ENCODE results near the gene CLDN5.

Gene CLDN5, protein sequence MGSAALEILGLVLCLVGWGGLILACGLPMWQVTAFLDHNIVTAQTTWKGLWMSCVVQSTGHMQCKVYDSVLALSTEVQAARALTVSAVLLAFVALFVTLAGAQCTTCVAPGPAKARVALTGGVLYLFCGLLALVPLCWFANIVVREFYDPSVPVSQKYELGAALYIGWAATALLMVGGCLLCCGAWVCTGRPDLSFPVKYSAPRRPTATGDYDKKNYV

DNA sequence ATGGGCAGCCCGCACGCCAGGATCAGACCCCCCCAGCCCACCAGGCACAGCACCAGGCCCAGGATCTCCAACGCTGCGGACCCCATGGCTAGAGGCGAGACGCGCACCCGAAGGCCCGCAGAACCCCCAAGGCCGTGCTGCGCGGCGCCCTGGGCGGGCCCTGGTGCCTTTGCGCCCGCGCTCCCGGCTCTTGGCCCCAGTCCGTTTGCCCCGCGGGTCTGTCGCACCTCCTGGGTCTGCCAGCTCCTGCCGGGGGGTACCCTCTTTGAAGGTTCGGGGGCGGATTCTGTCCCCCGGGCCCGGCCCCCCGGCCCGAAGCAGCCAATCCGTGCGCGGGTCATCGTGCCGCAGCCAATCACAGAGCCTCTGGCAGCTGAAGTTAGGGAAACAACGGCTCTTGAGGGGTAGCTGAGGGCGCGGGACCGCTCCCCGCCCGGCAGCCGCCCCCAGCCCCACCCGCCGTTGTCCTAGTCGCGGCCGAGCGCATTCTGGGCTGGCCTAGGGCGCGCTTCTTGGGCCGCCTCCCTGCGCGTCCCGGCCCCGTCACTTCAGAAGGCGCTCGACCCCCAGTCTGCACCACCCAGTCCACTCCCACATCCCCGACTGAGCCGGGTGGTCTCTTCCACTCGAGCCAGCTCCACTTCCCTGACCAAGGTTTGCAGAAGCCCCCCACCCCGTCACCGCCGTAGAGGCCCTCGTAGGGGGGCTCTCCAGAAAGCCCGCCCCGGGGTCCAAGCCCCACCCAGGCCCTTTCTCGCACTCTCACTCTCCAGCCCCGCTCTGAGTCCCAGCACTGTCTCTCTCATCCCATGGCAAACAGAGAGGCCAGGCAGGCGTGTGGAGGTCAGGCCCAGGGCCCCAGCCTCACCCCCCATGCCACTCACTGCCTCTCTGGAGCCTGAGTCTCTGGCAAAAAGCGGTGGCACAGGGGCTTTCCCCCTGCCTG is at the start of gene CLDN5:
TSS of gene CLDN5 (minus strand) at position 241 of the 946 bp plus-strand sequence. CDS start at position 86, 155 bp downstream.
- no peak for DNase-seq (ENCODE audit: low spot score)

DNA sequence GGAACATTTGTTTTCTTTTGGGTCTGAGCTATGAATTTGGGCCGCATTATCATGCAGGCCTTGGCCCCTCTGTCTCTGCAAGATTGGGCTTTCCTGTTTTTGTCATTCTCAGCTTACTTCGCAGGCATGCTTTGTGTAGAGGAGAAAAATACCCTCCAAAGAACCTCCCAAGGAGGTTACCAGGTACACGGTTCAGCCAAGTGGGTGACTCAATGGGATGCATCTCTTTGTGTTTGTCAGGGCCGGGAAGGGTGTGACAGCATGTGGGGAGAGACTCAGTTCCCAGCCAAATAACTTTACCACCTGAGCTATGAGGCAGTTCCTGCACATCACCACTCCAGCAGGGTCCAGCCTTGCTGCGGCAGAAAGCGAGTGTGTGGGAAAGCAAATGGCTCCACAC is 47.8 kb upstream of the CLDN5 start:
- DNase-seq (ENCODE audit: low spot score), result no peak

DNA sequence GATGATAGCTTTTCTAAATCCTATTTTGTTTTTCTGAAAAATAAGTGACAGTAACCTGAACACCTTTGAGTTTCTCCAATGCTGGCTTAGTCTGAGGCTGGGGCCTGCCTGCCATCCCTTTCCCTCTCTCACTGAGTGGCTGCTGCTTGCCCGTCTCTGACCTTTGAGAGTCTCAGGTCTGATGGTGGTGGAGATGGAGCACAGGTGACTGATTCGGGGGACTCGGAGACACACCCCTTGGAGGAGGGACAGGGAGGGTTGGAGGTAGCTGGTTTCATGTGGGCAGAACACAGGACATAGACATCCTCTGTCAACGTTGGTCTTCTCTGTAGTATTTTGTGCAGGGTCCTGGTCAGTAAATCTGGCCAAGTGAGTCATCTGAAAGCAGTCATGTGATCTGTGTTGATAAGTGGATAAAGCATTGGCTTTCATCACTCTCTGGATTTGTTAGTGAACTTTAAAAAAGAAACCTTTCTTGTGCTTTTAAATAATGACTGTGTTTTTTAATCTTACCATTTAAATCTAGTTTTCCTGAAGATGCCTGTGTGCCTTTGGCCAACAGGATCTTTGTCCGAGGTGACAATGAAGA is 47.1 kb upstream of the CLDN5 start:
- DNase-seq (ENCODE audit: low spot score), result no peak

DNA sequence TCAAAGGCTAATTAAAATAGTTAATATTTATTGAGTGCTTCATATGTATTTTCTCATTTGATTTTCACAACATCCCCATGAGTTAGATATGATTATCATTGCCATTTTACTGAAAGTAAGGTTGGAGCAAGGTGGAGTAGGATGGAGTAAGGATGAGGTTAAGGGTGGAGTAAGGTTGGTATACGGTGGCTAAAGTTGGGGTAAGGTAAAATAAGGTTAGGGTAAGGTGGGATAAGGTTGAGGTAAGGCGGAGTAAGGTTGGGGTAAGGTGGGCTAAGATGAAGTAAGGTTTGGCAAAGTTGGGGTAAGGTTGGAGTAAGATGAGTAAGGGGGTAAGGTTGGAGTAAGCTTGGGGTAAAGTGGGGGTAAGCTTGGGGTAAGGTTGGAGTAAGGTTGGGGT is 45.8 kb upstream of the CLDN5 start:
- DNase-seq (ENCODE audit: low spot score), result no peak

DNA sequence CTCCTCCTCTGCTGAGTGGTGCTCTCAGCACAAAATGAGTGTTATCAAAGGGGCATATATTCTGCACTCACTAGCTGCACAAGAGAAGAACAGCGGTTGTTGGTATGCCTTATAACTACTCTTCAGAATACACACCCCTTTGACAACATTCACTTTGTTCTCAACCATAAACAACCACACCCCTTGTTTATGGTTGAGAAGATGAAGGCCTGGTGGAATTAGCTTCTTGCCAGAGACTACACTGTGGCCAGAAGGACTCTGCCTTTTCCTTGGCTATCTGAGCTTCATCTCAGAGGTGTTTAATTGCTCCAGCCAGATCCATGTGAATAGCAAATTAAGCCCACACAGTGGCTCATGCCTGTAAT is 45.0 kb upstream of the CLDN5 start:
- no peak for DNase-seq (ENCODE audit: low spot score)

DNA sequence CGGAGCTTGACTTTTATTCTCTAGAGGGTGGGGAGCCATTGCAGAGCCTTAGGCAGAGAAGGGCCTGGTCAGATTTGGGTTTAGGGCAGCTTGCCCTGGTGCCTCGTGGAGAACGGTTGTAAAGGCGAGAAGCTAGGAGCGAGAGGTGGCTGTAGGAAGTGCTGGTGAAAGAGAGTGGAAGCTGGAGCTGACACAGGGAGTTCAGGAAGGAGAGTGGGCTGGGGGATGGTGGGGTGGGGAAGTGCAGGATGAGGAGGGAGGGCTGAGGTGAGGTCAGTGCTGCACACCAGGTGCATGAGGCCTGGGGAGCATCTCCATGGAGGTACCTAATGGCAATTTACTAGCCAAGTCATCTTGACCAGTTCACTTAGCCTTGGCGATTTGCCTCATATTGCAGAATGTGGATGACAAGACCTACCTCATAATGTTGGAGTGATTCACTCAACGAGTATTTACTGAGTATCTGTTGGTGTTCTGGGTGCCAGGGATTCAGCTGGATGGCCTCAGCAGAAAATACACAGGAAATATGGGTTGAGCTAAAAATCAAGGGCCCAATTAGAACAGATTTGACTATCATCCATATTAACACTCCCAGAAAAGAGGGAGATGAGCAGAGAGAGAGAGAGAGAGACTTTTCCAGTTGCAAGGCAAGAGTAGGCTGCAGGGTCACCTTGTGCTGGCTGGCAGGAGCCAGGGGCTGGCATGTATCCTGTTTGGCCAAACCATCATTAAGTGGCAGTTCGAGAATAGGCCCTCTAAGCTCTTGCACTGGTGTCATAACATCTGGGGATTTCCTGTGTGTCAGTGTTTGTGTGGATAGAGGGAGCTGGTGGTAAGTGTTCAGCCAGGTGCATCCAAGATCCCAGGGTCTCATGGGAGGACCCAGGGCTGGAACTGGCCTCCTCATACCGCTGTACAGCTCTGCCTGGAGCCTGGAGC is 44.4 kb upstream of the CLDN5 start:
- no peak for DNase-seq (ENCODE audit: low spot score)

DNA sequence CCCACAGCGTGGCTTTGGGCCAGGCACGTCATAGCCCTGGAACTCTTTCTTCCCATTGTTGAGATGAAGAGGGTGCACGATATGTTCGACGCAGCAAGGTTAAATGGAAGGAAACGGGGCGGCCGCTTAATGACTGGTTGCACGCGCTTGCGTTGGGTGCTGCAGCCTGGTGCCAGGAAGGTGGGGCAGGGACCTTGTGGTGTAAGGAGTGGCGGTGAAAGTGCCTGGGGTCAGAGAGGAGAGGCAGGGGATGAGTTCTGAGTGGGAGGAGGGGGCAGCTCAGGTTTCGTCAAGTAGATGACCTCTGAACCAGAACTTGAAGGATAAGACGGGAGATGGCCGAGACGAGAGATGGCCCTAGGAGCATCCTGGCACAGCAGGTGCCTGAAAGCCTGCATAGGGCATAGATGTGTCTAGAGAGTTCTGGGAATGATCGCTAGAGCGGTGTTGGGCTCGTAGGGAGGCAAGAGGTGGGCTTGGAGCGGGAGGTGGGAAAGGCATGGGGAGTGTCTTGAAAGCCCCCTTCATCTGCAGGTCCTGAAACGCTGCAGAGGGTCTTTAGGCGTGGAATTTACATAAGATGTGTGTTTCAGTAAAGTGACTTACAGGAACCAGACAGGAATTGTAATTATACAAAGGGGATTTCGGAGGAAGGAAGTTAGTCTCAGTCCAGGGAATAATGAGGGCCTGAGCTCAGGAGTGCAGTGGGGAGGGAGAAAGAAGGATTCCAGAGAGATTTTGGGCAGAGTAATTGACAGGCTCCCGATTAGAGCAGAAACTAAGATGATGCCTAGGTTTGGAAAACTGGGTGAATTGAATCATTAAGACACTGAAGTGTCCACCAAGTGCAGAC is 43.2 kb upstream of the CLDN5 start:
- DNase-seq (ENCODE audit: low spot score), result no peak

DNA sequence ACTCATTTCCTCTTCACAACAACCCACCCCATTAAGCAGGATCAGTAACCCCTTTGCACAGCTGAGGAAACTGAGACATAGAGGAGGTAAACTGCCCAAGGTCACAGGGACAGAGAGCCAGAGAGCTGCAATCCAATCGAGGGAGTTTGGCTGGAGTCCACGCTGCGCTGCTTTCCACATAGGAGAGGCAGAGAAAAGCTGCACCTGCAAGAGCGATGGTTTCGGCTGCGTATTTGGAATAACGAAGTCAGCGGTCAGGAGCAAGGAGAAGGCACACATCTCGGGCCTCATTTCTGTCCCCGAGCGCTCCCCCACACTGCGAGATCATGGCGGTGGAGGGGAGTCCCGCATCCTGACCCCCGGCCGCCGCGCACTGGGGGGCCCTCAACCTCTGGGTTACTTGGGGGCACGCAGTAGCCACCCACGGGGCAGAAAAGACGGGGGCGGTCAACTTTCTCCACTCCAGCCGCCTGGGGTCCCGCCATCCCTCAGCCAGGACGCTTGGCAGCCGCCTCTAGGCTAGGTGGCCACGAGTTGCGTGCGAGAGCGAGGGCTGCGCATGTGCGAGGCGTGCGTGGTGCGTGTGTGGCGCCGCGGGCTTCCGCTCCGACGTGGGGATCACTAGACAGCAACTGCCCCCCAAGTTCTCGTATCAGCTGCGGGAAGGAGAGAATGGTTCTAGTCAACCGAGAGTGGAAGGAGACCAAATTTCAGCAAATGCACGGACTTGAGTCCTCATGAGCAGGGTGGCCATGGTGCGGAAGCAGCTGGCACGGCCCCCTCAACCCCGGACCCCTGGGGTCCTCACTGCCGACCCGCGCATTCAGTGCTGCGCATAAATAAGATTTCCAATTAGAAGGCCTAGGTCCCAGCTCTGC is 42.3 kb upstream of the CLDN5 start:
- DNase-seq (ENCODE audit: low spot score), result no peak

DNA sequence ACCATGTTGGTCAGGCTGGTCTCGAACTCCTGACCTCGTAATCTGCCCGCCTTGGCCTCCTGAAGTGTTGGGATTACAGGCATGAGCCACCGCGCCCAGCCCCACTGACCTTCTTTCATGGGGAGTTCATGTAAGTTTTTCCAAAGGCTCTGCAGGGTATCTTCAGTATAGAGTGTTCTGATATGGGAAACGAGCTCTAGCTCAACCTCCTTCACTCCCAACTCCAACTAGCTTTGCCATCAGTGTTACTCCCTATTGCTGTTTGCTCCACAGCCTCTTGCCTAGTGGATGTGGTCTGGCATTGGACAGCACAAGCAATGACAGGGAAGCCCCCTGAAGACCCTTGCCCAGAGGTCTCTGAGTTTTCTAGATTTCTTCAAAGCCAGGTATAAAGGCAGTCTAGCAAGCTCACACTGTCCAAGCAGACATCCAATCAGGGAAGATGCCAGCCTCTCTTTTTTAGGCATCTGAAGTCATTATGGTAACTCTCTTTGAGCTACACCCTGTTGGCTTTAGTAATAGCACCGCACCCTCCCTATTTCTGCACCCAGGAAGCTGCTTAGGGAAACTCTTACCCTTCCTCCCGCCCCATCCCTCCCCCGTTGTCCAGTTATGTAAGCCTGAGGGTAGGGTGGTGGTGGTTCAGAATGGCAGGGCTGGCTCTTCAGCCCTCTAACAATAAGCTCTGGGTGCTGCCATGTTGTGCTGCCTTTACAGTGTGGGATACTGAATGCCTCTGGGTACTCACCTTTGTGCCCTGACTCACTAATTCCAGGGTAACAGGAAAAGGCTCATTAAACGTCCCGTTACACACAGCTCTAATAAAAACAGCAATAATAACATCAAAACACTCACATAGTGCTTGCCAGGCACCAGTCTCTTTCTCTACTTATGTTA is 41.4 kb upstream of the CLDN5 start:
- DNase-seq (ENCODE audit: low spot score), result no peak

DNA sequence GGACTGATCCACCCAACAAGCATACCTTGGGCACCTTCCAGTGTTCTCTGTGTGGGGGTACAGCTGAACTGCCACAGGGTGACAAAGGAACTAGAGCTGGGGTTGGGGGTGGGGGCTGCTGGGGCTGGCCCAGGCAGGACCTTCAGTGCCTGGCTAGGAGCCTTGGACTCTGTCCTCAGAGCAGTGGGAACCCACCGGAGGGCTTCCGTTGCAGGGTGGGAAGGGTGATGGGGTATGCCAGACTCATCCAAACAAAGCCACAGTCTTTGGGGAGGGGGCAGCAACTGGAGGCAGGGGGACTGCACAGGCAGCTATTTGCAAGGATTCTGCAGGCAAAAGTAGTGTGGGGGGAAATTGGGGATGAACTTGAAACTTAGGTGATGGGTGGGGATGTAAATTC is 35.7 kb upstream of the CLDN5 start:
- DNase-seq (ENCODE audit: low spot score), result no peak

DNA sequence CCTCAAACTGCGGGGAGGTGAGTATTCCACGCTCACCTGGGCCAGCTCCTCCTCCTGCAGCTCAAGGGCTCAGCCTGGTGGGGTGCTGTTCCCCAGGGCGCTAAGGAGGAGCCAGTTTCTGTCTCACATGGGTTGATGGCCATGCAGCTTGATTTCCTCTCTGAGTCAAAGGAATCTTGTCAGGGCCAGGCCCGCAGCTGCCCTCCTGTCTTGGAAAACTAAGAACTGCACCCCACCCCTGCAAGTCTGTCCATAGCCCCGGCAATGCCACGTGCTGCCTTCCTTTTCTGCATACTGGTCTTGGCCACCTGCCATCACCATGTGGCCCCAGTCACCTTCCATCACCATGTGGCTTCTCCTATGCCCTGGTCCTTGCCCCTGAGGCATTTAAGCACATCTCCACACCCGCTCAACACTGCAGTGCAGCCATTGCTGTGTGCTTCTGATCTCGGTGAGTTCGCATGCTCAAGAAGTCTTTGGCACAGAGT is 35.2 kb upstream of the CLDN5 start:
- DNase-seq (ENCODE audit: low spot score), result no peak

DNA sequence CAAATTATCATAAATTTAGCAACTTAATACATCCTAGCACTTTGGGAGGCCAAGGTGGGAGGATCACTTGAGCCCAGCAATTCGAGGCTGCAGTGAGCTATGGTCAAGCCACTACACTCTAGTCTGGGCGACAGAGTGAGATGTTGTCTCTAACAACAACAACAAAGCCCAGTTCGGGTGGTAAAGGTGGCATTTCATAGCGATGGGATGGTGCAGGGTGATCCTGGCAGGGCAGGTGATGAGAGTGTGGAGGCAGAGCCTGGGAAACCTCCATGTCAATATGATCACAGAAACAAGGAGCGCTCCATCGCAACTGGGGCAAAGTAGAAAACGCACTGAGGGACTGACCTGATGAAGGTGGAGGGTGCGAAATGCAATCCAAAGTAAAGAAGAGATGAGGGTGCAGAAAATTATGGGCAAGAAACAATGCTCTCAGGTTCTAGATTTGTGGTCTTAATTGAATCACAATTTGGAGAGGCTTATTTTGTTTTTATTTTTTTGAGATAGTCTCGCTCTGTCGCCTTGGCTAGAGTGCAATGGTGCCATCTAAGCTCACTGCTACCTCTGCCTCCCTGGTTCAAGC is 32.8 kb upstream of the CLDN5 start:
- DNase-seq (ENCODE audit: low spot score), result no peak

DNA sequence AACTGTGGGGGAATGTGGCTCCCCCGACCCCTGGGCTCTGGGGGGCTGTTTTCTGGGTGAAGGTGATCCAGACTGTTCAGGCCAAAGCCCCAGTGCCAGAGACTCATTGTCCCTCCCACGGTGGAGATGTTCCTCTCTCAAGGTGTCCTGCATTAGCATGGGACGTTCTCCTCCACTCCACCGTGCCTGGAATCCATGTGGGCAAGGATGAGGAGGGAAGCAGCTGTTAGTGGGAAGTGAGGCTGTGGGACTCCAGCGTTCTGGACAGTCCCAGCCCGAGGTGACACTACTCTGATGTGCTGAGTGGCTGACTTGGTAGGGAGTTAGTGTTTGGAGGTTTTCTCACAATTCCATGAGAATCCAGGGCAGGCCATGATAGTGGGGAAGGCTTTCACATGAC is 31.4 kb upstream of the CLDN5 start:
- no peak for DNase-seq (ENCODE audit: low spot score)

DNA sequence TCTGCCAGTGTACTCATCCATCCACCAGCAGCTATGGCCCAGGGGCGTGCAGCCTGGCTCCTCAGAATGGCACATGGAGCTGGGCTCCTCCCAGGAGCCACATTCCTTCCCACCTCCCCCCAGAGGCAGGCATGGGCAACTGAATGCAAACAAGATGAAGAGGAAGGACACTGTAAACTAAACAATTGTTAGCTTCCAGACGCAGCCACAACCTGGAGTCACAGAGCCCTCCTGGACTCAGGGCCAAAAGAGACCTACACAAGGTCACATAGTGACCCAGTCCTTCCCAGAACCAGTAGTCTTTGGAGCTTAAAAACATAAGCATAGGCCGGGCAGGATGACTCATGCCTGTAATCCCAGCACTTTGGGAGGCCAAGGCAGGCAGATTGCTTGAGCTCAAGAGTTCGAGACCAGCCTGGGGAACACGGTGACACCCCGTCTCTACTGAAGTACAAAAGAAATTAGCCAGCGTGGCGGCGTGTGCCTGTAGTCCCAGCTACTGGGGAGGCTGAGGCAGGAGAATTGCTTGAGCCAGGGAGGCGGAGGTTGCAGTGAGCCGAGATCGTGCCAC is 30.7 kb upstream of the CLDN5 start:
- DNase-seq (ENCODE audit: low spot score), result no peak

DNA sequence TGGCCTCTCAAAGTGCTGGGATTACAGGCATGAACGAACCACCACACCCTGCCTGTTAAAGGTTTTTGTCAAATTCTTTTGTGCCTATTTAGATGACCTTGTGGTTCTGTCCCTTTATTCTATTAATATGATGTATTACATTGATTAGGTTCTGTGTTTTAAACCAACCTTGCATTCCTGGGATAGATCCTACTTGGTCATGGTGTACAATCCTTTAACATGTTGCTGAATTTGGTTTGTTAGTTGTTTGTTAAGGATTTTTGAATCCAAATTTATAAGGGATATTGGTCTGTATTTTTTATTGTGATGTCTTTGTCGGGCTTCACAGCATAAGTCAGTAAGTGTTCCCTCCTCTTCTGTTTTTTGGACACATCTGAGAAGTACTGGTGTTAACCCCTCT is 29.0 kb upstream of the CLDN5 start:
- no peak for DNase-seq (ENCODE audit: low spot score)

DNA sequence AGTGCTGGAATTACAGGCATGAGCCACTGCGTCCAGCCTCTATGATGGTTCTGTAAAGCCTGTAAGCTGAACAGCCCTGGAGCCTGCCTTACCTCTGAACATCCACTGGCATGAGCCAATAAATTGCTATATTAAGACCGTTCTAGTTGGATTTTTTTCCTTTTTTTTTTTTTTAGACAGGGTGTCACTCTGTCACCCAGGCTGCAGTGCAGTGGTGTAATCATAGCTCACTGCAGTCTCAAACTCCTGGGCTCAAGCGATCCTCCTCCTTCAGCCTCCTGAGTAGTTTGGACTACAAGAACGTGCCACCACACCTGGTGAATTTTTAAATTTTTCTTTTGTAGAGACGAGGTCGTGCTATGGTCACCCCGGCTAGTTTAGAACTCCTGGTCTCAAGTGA is 26.2 kb upstream of the CLDN5 start:
- DNase-seq (ENCODE audit: low spot score), result no peak

DNA sequence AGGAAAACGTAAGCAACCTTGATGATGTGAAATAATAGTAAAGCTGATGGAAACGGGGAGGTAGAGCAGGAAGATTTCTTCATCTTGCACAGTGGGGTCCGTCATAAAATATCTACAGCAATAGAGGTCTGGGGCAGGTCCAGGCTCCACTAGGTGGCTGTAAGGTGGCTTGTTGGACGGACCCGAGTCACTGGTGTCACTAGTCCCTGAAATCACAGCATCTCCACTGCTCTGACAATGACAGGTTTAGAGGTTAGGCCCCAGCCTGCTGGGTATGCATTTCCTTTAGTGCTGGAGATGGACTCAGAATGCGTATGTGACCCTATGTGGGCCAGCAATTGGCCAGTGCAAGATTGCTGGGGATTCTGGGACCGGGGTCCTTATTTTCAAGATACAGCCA is 25.2 kb upstream of the CLDN5 start:
- no peak for DNase-seq (ENCODE audit: low spot score)

DNA sequence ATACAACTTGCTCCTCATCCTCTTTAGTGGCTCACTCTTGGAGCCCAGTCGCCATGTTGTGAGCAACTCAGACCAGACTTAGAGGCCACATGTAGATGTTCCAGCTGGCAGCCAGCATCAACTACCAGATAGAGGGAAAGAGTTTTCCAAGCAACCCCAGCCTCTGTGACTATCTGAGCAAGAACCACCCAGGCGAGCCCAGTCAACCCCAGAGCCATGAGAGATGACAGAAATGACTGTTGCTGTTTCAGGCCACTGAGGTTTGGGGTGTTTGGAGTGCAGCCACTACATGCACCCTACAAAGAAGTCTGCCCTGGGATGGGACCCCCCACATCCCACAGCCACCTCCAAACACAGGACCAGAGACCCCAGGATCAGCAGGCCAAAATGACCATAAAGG is 24.8 kb upstream of the CLDN5 start:
- no peak for DNase-seq (ENCODE audit: low spot score)
